WTC11 (cell line): Measurements from ENCODE around the gene REEP1. TPM values are rescaled to one million over a fixed set of nuclear protein-coding genes. Genes with fewer than 3 reads are reported as not detected.

Experiments used
- ATAC-seq: fragments of 200-7000 bp; cut with Tn5 transposase; 2 replicates; pipeline ENCODE4 v1.10.0; 2021; ENCODE audit warnings: mild to moderate bottlenecking, moderate library complexity
- CTCF ChIA-PET: fragments of 300-600 bp; sonication (Branson Sonifier 250); formaldehyde crosslinking; loops from one replicate; lab custom pipeline; 2021; ENCODE audit warnings: antibody characterized with exemption; lab: Charles Lee
- POLR2A ChIA-PET: fragments of 350-600 bp; sonication (Branson Sonifier 250); formaldehyde crosslinking; loops from one replicate; lab custom pipeline; 2021; ENCODE audit warnings: antibody characterized with exemption; lab: Charles Lee
- DNase-seq: peaks from one replicate; pipeline ENCODE4 v3.0.0; 2021; ENCODE audit warnings: low spot score
- H3K27ac Mint-ChIP-seq: 2 replicates; pipeline ENCODE4 v1.8.0; 2021; ENCODE audit warnings: mixed read lengths
- H3K27me3 Mint-ChIP-seq: 2 replicates; pipeline ENCODE4 v1.8.0; 2021; ENCODE audit warnings: low read depth, mild to moderate bottlenecking, moderate library complexity, mixed read lengths
- H3K36me3 Mint-ChIP-seq: 2 replicates; pipeline ENCODE4 v1.8.0; 2021; ENCODE audit warnings: mixed read lengths
- H3K4me1 Mint-ChIP-seq: 2 replicates; pipeline ENCODE4 v1.8.0; 2022; ENCODE audit warnings: mixed read lengths
- H3K4me3 Mint-ChIP-seq: 2 replicates; pipeline ENCODE4 v1.8.0; 2021; ENCODE audit warnings: mild to moderate bottlenecking, moderate library complexity, mixed read lengths
- H3K9me3 Mint-ChIP-seq: 2 replicates; pipeline ENCODE4 v1.8.0; 2021; ENCODE audit warnings: mixed read lengths
- ATF3 ChIP-seq: sonication (generic); formaldehyde crosslinking; conservative IDR thresholded peaks from 2 replicates; pipeline ENCODE4 v1.8.1; 2022; ENCODE audit warnings: mild to moderate bottlenecking, missing genetic modification reagents
- CDX4 ChIP-seq: fragments of 250-450 bp; sonication (Bioruptor Pico); IDR thresholded peaks from 2 replicates; pipeline ENCODE4 v1.9.0; 2021; ENCODE audit warnings: moderate library complexity, mild to moderate bottlenecking, inconsistent platforms, borderline replicate concordance
- CREM ChIP-seq: sonication (generic); formaldehyde crosslinking; IDR thresholded peaks from 2 replicates; pipeline ENCODE4 v1.8.1; 2022; ENCODE audit warnings: mild to moderate bottlenecking, missing genetic modification reagents, moderate library complexity
- E2F4 ChIP-seq: sonication (generic); formaldehyde crosslinking; IDR thresholded peaks from 2 replicates; pipeline ENCODE4 v1.8.1; 2022; ENCODE audit warnings: low read depth, mild to moderate bottlenecking, moderate library complexity, missing genetic modification reagents, borderline replicate concordance
- FOXJ3 ChIP-seq: sonication (generic); formaldehyde crosslinking; IDR thresholded peaks from 2 replicates; pipeline ENCODE4 v1.9.0; 2021; ENCODE audit warnings: missing genetic modification reagents, mild to moderate bottlenecking, borderline replicate concordance
- FOXK1 ChIP-seq: sonication (generic); formaldehyde crosslinking; IDR thresholded peaks from 2 replicates; pipeline ENCODE4 v1.8.0; 2022; ENCODE audit warnings: mild to moderate bottlenecking, moderate library complexity, missing genetic modification reagents
- JUN ChIP-seq: sonication (generic); formaldehyde crosslinking; IDR thresholded peaks from 2 replicates; pipeline ENCODE4 v1.8.0; 2023; ENCODE audit warnings: mild to moderate bottlenecking, missing genetic modification reagents
- KAT7 ChIP-seq: sonication (generic); formaldehyde crosslinking; IDR thresholded peaks from 2 replicates; pipeline ENCODE4 v1.8.1; 2023; ENCODE audit warnings: missing genetic modification reagents, mild to moderate bottlenecking, borderline replicate concordance
- MLX ChIP-seq: sonication (generic); formaldehyde crosslinking; IDR thresholded peaks from 2 replicates; pipeline ENCODE4 v1.8.1; 2023; ENCODE audit warnings: mild to moderate bottlenecking, missing genetic modification reagents, moderate library complexity
- MXD4 ChIP-seq: fragments of 250-450 bp; sonication (Bioruptor Pico); IDR thresholded peaks from 2 replicates; pipeline ENCODE4 v1.8.0; 2021; ENCODE audit warnings: mild to moderate bottlenecking, moderate library complexity, borderline replicate concordance
- NFE2L1 ChIP-seq: sonication (generic); formaldehyde crosslinking; IDR thresholded peaks from 2 replicates; pipeline ENCODE4 v1.8.1; 2023; ENCODE audit warnings: missing genetic modification reagents
- NR2C2 ChIP-seq: sonication (generic); formaldehyde crosslinking; IDR thresholded peaks from 2 replicates; pipeline ENCODE4 v1.8.0; 2022; ENCODE audit warnings: mild to moderate bottlenecking, missing genetic modification reagents
- RORB ChIP-seq: fragments of 250-450 bp; sonication (Bioruptor Pico); IDR thresholded peaks from 2 replicates; pipeline ENCODE4 v1.9.0; 2021; ENCODE audit warnings: mild to moderate bottlenecking
- ZBTB21 ChIP-seq: sonication (generic); formaldehyde crosslinking; IDR thresholded peaks from 2 replicates; pipeline ENCODE4 v1.8.1; 2023; ENCODE audit warnings: mild to moderate bottlenecking, missing genetic modification reagents, borderline replicate concordance
- ZMAT4 ChIP-seq: fragments of 250-450 bp; sonication (Bioruptor Pico); IDR thresholded peaks from 2 replicates; pipeline ENCODE4 v1.9.0; 2021; ENCODE audit warnings: mild to moderate bottlenecking
- total RNA-seq: library from RNA; stranded (reverse); gene quantifications from 3 replicates; pipeline ENCODE4 v1.2.3, GENCODE V29; 2021
- TF ChIP-seq, protein P1 (sequence below): sonication (generic); formaldehyde crosslinking; IDR thresholded peaks from 2 replicates; pipeline ENCODE4 v1.8.0; 2022; ENCODE audit warnings: mild to moderate bottlenecking, missing genetic modification reagents
- TF ChIP-seq, protein P2 (sequence below): fragments of 250-450 bp; sonication (Bioruptor Pico); IDR thresholded peaks from 2 replicates; pipeline ENCODE4 v1.9.0; 2021; ENCODE audit warnings: mild to moderate bottlenecking, borderline replicate concordance
- TF ChIP-seq, protein P3 (sequence below): sonication (generic); formaldehyde crosslinking; IDR thresholded peaks from 2 replicates; pipeline ENCODE4 v1.8.0; 2023; ENCODE audit warnings: missing genetic modification reagents
- TF ChIP-seq, protein P4 (sequence below): sonication (generic); formaldehyde crosslinking; IDR thresholded peaks from 2 replicates; pipeline ENCODE4 v1.8.1; 2022; ENCODE audit warnings: mild to moderate bottlenecking, missing genetic modification reagents, moderate library complexity, borderline replicate concordance

REEP1 gene
- total RNA-seq, 1 experiment from 2014 or later, result 1.9 TPM

DNA sequence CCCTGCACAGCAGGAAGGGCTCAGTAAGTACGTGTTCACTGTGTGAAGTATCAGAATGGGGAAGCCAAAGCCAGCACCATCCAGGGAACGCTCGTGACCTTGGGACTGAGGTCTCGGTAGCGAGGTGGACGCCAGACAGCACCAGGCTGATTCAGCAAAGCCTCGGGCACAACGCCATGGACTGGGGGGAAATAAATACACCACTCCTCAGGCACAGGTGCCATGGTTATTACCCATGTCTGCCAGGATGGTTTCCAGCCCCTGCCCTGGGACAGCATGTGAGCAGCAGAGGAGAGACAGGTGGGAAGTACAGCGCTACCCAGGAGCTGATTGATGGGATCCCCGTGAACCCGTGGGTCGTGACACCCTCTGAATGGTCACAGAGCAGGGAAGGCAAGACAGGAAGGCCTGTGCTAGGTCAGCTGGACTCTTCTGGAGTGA is 53.0 kb downstream of the REEP1 start:
- CTCF ChIA-PET, result no interaction called here

DNA sequence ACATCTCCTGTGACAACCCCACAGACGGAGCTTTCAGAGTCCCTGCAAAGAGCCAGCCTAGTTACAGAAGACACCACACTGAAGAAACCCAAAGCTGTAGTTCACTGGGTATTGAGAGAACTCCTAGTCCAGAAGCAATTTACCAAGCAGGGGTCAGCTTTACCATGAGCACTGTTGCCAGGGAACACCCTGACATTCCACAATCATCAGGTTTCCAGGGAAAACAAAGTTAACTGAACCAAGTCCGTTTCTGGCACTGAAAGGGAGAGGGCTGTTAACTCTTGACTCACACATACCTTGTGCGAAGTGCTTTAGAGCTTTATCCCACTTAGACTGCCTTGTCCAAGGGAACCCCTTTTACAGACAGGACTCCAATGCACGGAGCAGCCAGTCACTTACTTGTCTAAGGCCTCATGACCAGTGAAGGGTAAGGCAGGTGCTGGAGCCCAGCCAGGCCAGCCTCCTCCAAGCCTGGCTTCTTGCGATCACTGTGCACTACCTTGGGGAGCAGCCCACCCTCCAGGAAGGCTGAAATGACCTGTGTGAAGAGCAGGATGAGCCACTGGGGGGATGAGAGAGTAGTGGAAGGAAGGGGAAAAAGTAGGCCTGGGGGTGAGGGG is 53.9 kb downstream of the REEP1 start:
- H3K4me3 Mint-ChIP-seq, result no peak overlapping the region
- DNase-seq (no peak), ATAC-seq (no peak)
- no peaks in the 10 kb centered on the region for H3K4me1 Mint-ChIP-seq
- no peaks in the 10 kb centered on the region; the same call in 1 of the 2 replicates for H3K27me3 Mint-ChIP-seq
- CTCF ChIA-PET, result interaction anchor here (1.0 kb wide), 1 partner anchor 63 kb away, joined by 4 read pairs; no protein-coding TSS in a partner anchor
- H3K9me3 Mint-ChIP-seq, result no peaks in the 10 kb centered on the region
- H3K27ac Mint-ChIP-seq, result no peak overlapping the region
- TF ChIP-seq KAT7 (CRISPR knock-in tag) (no peak), ZMAT4 (CRISPR knock-in tag) (no peak), JUN (CRISPR knock-in tag) (no peak), CREM (CRISPR knock-in tag) (no peak)
- TF ChIP-seq, protein P1, sequence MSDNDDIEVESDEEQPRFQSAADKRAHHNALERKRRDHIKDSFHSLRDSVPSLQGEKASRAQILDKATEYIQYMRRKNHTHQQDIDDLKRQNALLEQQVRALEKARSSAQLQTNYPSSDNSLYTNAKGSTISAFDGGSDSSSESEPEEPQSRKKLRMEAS (CRISPR knock-in tag), result no peak
- TF ChIP-seq, all 79 proteins: peak for 0
- POLR2A ChIA-PET, result no interaction called here
- H3K36me3 Mint-ChIP-seq, result no peaks in the 10 kb centered on the region

More for the DNA sequence above, 53.0 kb downstream of the REEP1 start:
- no peaks in the 10 kb centered on the region; the same call in 1 of the 2 replicates for H3K27me3 Mint-ChIP-seq
- no peak overlapping the region for H3K4me3 Mint-ChIP-seq
- TF ChIP-seq, protein P2, sequence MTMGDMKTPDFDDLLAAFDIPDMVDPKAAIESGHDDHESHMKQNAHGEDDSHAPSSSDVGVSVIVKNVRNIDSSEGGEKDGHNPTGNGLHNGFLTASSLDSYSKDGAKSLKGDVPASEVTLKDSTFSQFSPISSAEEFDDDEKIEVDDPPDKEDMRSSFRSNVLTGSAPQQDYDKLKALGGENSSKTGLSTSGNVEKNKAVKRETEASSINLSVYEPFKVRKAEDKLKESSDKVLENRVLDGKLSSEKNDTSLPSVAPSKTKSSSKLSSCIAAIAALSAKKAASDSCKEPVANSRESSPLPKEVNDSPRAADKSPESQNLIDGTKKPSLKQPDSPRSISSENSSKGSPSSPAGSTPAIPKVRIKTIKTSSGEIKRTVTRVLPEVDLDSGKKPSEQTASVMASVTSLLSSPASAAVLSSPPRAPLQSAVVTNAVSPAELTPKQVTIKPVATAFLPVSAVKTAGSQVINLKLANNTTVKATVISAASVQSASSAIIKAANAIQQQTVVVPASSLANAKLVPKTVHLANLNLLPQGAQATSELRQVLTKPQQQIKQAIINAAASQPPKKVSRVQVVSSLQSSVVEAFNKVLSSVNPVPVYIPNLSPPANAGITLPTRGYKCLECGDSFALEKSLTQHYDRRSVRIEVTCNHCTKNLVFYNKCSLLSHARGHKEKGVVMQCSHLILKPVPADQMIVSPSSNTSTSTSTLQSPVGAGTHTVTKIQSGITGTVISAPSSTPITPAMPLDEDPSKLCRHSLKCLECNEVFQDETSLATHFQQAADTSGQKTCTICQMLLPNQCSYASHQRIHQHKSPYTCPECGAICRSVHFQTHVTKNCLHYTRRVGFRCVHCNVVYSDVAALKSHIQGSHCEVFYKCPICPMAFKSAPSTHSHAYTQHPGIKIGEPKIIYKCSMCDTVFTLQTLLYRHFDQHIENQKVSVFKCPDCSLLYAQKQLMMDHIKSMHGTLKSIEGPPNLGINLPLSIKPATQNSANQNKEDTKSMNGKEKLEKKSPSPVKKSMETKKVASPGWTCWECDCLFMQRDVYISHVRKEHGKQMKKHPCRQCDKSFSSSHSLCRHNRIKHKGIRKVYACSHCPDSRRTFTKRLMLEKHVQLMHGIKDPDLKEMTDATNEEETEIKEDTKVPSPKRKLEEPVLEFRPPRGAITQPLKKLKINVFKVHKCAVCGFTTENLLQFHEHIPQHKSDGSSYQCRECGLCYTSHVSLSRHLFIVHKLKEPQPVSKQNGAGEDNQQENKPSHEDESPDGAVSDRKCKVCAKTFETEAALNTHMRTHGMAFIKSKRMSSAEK (CRISPR knock-in tag), result no peak
- no peak for TF ChIP-seq NR2C2 (CRISPR knock-in tag)
- TF ChIP-seq, all 79 proteins: peak for 0
- ATAC-seq (no peak), DNase-seq (no peak)
- H3K9me3 Mint-ChIP-seq, result no peaks in the 10 kb centered on the region
- no peaks in the 10 kb centered on the region for H3K4me1 Mint-ChIP-seq
- H3K36me3 Mint-ChIP-seq, result no peaks in the 10 kb centered on the region
- POLR2A ChIA-PET, result no interaction called here
- no peak overlapping the region; the same call in 1 of the 2 replicates for H3K27ac Mint-ChIP-seq

DNA sequence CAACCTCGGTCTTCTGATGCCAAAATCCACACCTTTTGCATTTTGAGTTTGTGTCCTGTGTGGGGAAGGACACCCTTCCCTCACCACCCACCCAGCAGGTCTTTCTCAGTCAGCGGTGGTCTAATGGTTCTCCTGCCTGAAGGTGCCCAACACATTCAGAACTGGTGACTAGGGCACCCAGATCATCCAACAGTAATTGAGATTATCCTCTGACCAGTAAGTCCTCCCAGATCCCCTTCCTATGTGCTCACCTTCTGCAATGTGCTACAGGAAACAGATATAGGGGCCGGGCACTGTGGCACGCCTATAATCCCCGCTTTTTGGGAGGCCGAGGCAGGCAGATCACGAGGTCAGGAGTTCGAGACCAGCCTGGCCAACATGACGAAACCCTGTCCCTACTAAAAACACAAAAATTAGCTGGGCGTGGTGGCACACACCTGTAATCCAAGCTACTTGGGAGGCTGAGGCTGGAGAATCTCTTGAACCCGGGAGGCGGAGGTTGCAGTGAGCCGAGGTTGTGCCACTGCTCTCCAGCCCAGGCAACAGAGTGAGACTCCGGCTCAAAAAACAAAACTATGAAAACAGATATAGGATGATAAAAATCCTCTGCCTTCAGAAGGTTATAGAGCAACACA is 56.2 kb downstream of the REEP1 start:
- DNase-seq (no peak), ATAC-seq (no peak)
- no peaks in the 10 kb centered on the region for H3K4me1 Mint-ChIP-seq
- no peaks in the 10 kb centered on the region for H3K9me3 Mint-ChIP-seq
- H3K27ac Mint-ChIP-seq, result no peak overlapping the region
- no peaks in the 10 kb centered on the region for H3K36me3 Mint-ChIP-seq
- no peaks in the 10 kb centered on the region; the same call in none of the 2 replicates for H3K27me3 Mint-ChIP-seq
- ChIA-PET CTCF (interaction anchor here (0.9 kb wide), 1 partner anchor 61 kb away, joined by 3 read pairs; no protein-coding TSS in a partner anchor), POLR2A (no interaction called here)
- H3K4me3 Mint-ChIP-seq, result no peak overlapping the region
- TF ChIP-seq MLX (CRISPR knock-in tag) (no peak), E2F4 (CRISPR knock-in tag) (no peak), MXD4 (no peak), RORB (CRISPR knock-in tag) (no peak), FOXJ3 (CRISPR knock-in tag) (no peak), ATF3 (CRISPR knock-in tag) (no peak), ZBTB21 (CRISPR knock-in tag) (no peak), NFE2L1 (no peak), CDX4 (no peak), CREM (CRISPR knock-in tag) (no peak), FOXK1 (CRISPR knock-in tag) (no peak)
- TF ChIP-seq, protein P3, sequence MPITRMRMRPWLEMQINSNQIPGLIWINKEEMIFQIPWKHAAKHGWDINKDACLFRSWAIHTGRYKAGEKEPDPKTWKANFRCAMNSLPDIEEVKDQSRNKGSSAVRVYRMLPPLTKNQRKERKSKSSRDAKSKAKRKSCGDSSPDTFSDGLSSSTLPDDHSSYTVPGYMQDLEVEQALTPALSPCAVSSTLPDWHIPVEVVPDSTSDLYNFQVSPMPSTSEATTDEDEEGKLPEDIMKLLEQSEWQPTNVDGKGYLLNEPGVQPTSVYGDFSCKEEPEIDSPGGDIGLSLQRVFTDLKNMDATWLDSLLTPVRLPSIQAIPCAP (CRISPR knock-in tag), result no peak
- TF ChIP-seq, protein P4, sequence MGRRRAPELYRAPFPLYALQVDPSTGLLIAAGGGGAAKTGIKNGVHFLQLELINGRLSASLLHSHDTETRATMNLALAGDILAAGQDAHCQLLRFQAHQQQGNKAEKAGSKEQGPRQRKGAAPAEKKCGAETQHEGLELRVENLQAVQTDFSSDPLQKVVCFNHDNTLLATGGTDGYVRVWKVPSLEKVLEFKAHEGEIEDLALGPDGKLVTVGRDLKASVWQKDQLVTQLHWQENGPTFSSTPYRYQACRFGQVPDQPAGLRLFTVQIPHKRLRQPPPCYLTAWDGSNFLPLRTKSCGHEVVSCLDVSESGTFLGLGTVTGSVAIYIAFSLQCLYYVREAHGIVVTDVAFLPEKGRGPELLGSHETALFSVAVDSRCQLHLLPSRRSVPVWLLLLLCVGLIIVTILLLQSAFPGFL (CRISPR knock-in tag), result no peak
